Prostate gland (tissue), 2 donors: ENCODE measurements around the gene HSBP1L1. TPM values are rescaled to one million over a fixed set of nuclear protein-coding genes. Genes with fewer than 3 reads are reported as not detected.

Source experiments
- DNase-seq: peaks from one replicate; pipeline ENCODE4 v3.0.0-alpha.2; 2019; ENCODE audit warnings: low spot score
- H3K27ac ChIP-seq, 2 donors: fragments of 200-600 bp; sonication (generic); 2 replicates each; pipeline ENCODE4 v1.5.1; 2017 to 2019
- H3K27me3 ChIP-seq: fragments of 200-600 bp; sonication (generic); replicated peaks from 2 replicates; pipeline ENCODE4 v1.5.1; 2019; ENCODE audit not compliant: insufficient read depth
- H3K36me3 ChIP-seq, 2 donors: fragments of 200-600 bp; sonication (generic); 1 replicate in 1 of 2; 2 replicates in 1 of 2; pipeline versions ENCODE4 v1.5.1 to v1.8.1; 2017 to 2019
- H3K4me1 ChIP-seq: fragments of 200-600 bp; sonication (generic); replicated peaks from 2 replicates; pipeline ENCODE4 v1.5.1; 2019
- H3K4me3 ChIP-seq, 2 donors: fragments of 200-600 bp; sonication (generic); 2 replicates each; pipeline ENCODE4 v1.5.1; 2017 to 2019
- H3K9me3 ChIP-seq: fragments of 200-600 bp; sonication (generic); 2 replicates; pipeline ENCODE4 v1.5.1; 2017
- POLR2A ChIP-seq: fragments of 450-650 bp; IDR thresholded peaks from one replicate; pipeline ENCODE4 v1.6.1; 2016; ENCODE audit warnings: antibody characterized with exemption, mild to moderate bottlenecking
- POLR2AphosphoS5 ChIP-seq: sonication (generic); formaldehyde crosslinking; IDR thresholded peaks from one replicate; pipeline ENCODE4 v1.6.1; 2017; ENCODE audit warnings: antibody characterized with exemption
- WGBS: methylation state at CpG from one replicate; pipeline ENCODE4 v1.1.5; 2018; 5-methylcytosine and 5-hydroxymethylcytosine counted together
- intact Hi-C: fragments of 100-400 bp; cut with DNase I; formaldehyde crosslinking; loops from one replicate; pipeline ENCODE4 v1.14.2; 2022
- total RNA-seq, 2 donors: library from RNA; depleted of rRNA; stranded (reverse); fragments of >200 nt; gene quantifications; one replicate each; pipeline ENCODE4 v1.1.0, GENCODE V29; 2016
- TF ChIP-seq, protein P1 (sequence below), 4 experiments: fragments of 200-600 bp in 2 of 4; fragments of 450-650 bp in 2 of 4; sonication (generic) in 2 of 4; IDR thresholded peaks; 1 replicate in 3 of 4; 2 replicates in 1 of 4; pipeline ENCODE4 v1.5.1; 2016 to 2019; ENCODE audit warnings: antibody characterized with exemption in 4 of 4, mild to moderate bottlenecking in 2 of 4, moderate library complexity in 2 of 4

HSBP1L1 gene
- total RNA-seq, 2 donors from 2014 or later, result 20.4 to 66.9 TPM

DNA sequence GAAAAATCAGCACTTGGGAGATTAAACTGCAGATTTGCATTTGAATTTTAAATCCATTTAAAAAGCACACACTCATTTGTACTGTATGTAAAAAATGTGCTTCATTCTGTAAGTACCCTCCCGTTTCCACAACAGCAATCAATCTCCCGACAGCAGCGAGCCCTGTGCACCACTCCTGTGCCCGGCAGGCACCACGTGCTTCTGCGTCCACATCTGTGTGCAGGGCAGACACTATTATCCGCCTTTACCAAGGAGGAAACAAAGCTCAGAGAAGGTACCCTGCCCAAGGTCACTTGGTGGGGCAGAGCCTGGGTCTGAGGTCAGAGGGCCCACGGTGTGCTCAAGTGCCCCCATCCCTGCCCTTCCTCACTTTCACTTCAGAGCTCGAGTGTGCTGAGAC is 7.5 kb downstream of the HSBP1L1 start:
- Histone ChIP-seq H3K9me3 (no peaks in the 10 kb centered on the region), H3K36me3 (no peaks in the 10 kb centered on the region), H3K4me1 (no peaks in the 10 kb centered on the region), H3K4me3 (no peak overlapping the region), H3K27ac (no peak overlapping the region), H3K27me3 (no peaks in the 10 kb centered on the region)
- 92% methylated on average over 9 of the region's 9 CpGs for WGBS
- DNase-seq, result no peak
- intact Hi-C loops, result no loop called here
- TF ChIP-seq POLR2A (no peak), POLR2AphosphoS5 (no peak)
- TF ChIP-seq, protein P1, sequence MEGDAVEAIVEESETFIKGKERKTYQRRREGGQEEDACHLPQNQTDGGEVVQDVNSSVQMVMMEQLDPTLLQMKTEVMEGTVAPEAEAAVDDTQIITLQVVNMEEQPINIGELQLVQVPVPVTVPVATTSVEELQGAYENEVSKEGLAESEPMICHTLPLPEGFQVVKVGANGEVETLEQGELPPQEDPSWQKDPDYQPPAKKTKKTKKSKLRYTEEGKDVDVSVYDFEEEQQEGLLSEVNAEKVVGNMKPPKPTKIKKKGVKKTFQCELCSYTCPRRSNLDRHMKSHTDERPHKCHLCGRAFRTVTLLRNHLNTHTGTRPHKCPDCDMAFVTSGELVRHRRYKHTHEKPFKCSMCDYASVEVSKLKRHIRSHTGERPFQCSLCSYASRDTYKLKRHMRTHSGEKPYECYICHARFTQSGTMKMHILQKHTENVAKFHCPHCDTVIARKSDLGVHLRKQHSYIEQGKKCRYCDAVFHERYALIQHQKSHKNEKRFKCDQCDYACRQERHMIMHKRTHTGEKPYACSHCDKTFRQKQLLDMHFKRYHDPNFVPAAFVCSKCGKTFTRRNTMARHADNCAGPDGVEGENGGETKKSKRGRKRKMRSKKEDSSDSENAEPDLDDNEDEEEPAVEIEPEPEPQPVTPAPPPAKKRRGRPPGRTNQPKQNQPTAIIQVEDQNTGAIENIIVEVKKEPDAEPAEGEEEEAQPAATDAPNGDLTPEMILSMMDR (IDR thresholded peaks at IDR 0.05), result no peak

DNA sequence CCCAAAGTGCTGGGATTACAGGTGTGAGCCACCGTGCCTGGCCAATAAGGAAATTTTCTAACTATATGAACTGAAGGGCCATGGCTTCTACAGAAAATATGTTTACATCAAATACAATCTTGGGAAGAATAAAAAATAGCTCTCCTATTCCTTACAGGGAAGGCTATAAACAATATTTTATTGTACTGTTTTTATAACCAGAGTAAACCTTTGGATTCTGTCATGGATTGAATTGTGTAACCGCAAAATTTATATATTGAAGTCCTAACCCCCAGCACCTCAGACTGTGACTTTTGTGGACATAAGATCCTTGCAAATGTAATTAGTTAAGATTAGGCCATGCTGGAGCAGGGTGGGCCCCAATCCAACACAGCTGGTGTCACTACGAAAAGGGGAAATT is 8.3 kb downstream of the HSBP1L1 start:
- H3K9me3 ChIP-seq, result no peaks in the 10 kb centered on the region
- WGBS, result 87% methylated on average over 3 of the region's 3 CpGs
- no peak overlapping the region for H3K4me3 ChIP-seq
- no peak overlapping the region for H3K27ac ChIP-seq
- intact Hi-C loops, result no loop called here
- no peaks in the 10 kb centered on the region for H3K27me3 ChIP-seq
- no peak for DNase-seq
- TF ChIP-seq POLR2AphosphoS5 (no peak), POLR2A (no peak)
- TF ChIP-seq, protein P1 (IDR thresholded peaks at IDR 0.05), result no peak
- H3K4me1 ChIP-seq, result no peaks in the 10 kb centered on the region
- H3K36me3 ChIP-seq, result no peaks in the 10 kb centered on the region

DNA sequence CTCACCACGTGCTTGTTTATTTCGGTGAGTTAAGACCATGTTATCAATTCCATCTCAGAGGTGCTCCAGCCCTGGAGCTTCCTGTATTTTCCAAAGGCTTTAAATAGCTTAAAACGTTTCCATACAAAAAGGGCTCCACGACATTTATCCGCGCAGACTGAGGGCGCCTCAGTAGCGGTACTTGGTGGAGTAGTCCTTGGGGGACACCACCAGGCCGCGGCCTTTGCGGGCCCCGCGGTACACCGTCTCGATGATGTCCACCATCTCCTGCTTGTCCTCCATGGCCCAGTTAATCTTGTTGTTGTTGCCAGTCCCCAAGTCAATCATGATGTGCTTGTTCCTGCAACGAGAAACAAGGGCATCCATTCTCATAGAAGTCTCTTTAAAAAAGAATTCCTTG is 9.1 kb downstream of the HSBP1L1 start:
- intact Hi-C loops, result no loop called here
- WGBS, result 88% methylated on average over 16 of the region's 16 CpGs
- Histone ChIP-seq H3K27ac (no peak overlapping the region), H3K27me3 (no peaks in the 10 kb centered on the region), H3K36me3 (no peaks in the 10 kb centered on the region), H3K4me1 (no peaks in the 10 kb centered on the region), H3K9me3 (no peaks in the 10 kb centered on the region), H3K4me3 (no peak overlapping the region)
- no peak for DNase-seq
- TF ChIP-seq, protein P1 (IDR thresholded peaks at IDR 0.05), result no peak

DNA sequence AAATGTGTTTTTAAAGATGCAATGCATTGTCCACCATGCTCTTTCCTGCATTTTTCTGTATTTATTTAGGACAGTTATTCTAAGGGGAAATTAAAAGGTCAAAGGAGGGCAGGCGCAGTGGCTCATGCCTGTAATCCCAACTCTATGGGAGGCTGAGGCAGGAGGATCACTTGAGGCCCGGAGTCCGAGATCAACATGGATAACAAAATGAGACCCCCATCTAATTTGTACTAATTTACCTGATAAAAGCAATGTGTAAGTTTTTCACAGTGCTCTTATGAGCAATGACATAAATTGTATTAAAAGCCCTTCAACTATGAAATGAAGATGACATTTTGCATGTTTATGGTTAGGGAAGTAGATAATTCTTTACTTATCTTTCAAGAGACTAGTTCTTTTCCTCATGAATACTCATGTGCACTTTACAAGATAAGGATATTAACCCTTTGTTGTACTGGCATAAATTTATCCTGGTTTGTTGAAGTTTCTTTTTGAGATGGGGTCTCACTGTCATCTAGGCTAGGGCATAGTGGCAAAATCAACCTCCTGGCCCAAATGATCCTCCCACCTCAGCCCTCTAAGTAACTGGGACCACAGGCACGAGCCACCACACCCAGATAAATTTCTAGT is 9.7 kb downstream of the HSBP1L1 start:
- no peak for TF ChIP-seq POLR2AphosphoS5
- no peak for TF ChIP-seq POLR2A
- TF ChIP-seq, protein P1 (IDR thresholded peaks at IDR 0.05), result no peak
- H3K36me3 ChIP-seq, result no peaks in the 10 kb centered on the region
- no peaks in the 10 kb centered on the region for H3K4me1 ChIP-seq

DNA sequence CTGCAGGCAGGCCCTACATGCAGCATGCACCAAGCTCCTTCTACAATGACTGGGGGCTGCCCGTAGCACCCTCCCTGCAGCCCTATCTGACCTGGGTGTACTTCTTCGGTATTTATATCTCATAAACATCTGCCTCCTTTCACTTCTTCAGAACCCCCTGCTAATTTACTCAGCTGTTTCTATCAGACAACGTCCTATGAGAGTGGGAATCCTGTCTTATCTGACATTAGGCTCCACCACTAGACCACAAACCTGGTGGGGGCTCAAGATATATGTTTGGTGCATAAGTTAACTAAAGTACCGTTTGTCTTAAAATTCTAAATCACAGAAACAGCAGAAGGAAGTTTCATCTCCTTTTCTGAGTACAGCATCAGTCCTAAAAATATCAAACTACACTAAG is 10.6 kb downstream of the HSBP1L1 start:
- no peaks in the 10 kb centered on the region for H3K36me3 ChIP-seq

More for the DNA sequence above, 9.7 kb downstream of the HSBP1L1 start:
- Histone ChIP-seq H3K27ac (no peak overlapping the region), H3K9me3 (no peaks in the 10 kb centered on the region), H3K27me3 (no peaks in the 10 kb centered on the region), H3K4me3 (no peak overlapping the region)
- 94% methylated on average over 4 of the region's 4 CpGs for WGBS
- intact Hi-C loops, result no loop called here
- DNase-seq, result no peak

More for the DNA sequence above, 10.6 kb downstream of the HSBP1L1 start:
- Histone ChIP-seq H3K9me3 (no peaks in the 10 kb centered on the region), H3K27me3 (no peaks in the 10 kb centered on the region), H3K4me3 (no peak overlapping the region), H3K4me1 (no peaks in the 10 kb centered on the region), H3K27ac (no peak overlapping the region)
- TF ChIP-seq POLR2AphosphoS5 (no peak), POLR2A (no peak)
- TF ChIP-seq, protein P1 (IDR thresholded peaks at IDR 0.05), result no peak
- 83% methylated on average over 4 of the region's 4 CpGs for WGBS
- no peak for DNase-seq
- intact Hi-C loops, result no loop called here
